ENCODE data around the gene FGF22.

Gene FGF22

GRCh38 chr19:685454-685931 lies 45.8 kb downstream of the FGF22 start:
- no peak for DNase-seq (ENCODE audit: low read depth)
- no peak for TF ChIP-seq CTCF (IDR thresholded peaks at IDR 0.05; ENCODE audit: low read length, missing control alignments)

GRCh38 chr19:686589-687297 lies 47.1 kb downstream of the FGF22 start:
- no peak overlapping the region for H3K4me3 ChIP-seq (replicated peaks; ENCODE audit: low read depth, low read length)
- DNase-seq (ENCODE audit: low read depth): no peak
- TF ChIP-seq CTCF (IDR thresholded peaks at IDR 0.05; ENCODE audit: low read length, missing control alignments): no peak

More at GRCh38 chr19:685454-685931, 45.8 kb downstream of the FGF22 start:
- no peak overlapping the region for H3K4me3 ChIP-seq (replicated peaks; ENCODE audit: low read depth, low read length)

GRCh38 chr19:687569-688166 lies 48.0 kb downstream of the FGF22 start:
- no peak overlapping the region for H3K4me3 ChIP-seq (replicated peaks; ENCODE audit: low read depth, low read length)
- no peak for DNase-seq (ENCODE audit: low read depth)
- TF ChIP-seq CTCF (IDR thresholded peaks at IDR 0.05; ENCODE audit: low read length, missing control alignments): no peak

GRCh38 chr19:688214-688613 lies 48.5 kb downstream of the FGF22 start:
- no peak for TF ChIP-seq CTCF (IDR thresholded peaks at IDR 0.05; ENCODE audit: low read length, missing control alignments)
- no peak overlapping the region for H3K4me3 ChIP-seq (replicated peaks; ENCODE audit: low read depth, low read length)
- no peak for DNase-seq (ENCODE audit: low read depth)

GRCh38 chr19:688992-689391 lies 49.3 kb downstream of the FGF22 start:
- no peak for DNase-seq (ENCODE audit: low read depth)
- no peak for TF ChIP-seq CTCF (IDR thresholded peaks at IDR 0.05; ENCODE audit: low read length, missing control alignments)
- H3K4me3 ChIP-seq (replicated peaks; ENCODE audit: low read depth, low read length): no peak overlapping the region

GRCh38 chr19:690203-690602 lies 50.5 kb downstream of the FGF22 start:
- TF ChIP-seq CTCF (IDR thresholded peaks at IDR 0.05; ENCODE audit: low read length, missing control alignments): no peak
- no peak for DNase-seq (ENCODE audit: low read depth)
- H3K4me3 ChIP-seq (replicated peaks; ENCODE audit: low read depth, low read length): no peak overlapping the region
